H1 (cell line): ENCODE measurements around the gene XCL1. TPM values are rescaled to one million over a fixed set of nuclear protein-coding genes. Genes with fewer than 3 reads are reported as not detected.
"Not testable (repeated sequence)": the region's sequence is repeated elsewhere in the genome, so short reads cannot be mapped to it uniquely, and the experiment has no call there.

Experiments used
- CTCF ChIA-PET: fragments of 300-600 bp; sonication (Branson Sonifier 250); formaldehyde crosslinking; loops from one replicate; lab custom pipeline; 2021; ENCODE audit not compliant: partially characterized antibody; lab: Charles Lee
- POLR2A ChIA-PET: fragments of 300-600 bp; sonication (Branson Sonifier 250); formaldehyde crosslinking; loops from one replicate; lab custom pipeline; 2021; ENCODE audit warnings: inconsistent platforms; ENCODE audit not compliant: partially characterized antibody; lab: Charles Lee
- DNase-seq, 2 experiments: peaks; one replicate each; pipeline versions ENCODE4 v3.0.0 to v3.0.0-alpha.2; 2010 to 2022; ENCODE audit warnings: low spot score in 2 of 2, low read depth in 1 of 2, mixed read lengths in 1 of 2
- FAIRE-seq: peaks from 2 replicates; lab custom pipeline; 2011; peaks lifted over from hg19 to GRCh38; lab: Jason Lieb, UNC
- H2AFZ ChIP-seq: 2 replicates; pipeline ENCODE4 v1.8.1; 2012; ENCODE audit warnings: low read length, inconsistent platforms
- H2AK5ac ChIP-seq: 2 replicates; pipeline ENCODE4 v1.6.1; 2013; ENCODE audit warnings: low read depth, low read length
- H2BK120ac ChIP-seq: replicated peaks from 2 replicates; pipeline ENCODE3; 2013; ENCODE audit warnings: low read depth, low read length, inconsistent platforms
- H2BK12ac ChIP-seq: 2 replicates; pipeline ENCODE4 v1.6.1; 2013; ENCODE audit warnings: low read depth, low read length
- H2BK15ac ChIP-seq: 2 replicates; pipeline ENCODE4 v1.6.1; 2013; ENCODE audit warnings: low read length
- H2BK20ac ChIP-seq: 2 replicates; pipeline ENCODE4 v1.6.1; 2013; ENCODE audit warnings: low read length
- H2BK5ac ChIP-seq: 2 replicates; pipeline ENCODE4 v1.6.1; 2013; ENCODE audit warnings: low read depth, low read length
- H3K14ac ChIP-seq: 2 replicates; pipeline ENCODE4 v1.6.1; 2013; ENCODE audit warnings: inconsistent platforms; ENCODE audit not compliant: insufficient read length
- H3K18ac ChIP-seq: 2 replicates; pipeline ENCODE4 v1.6.1; 2013; ENCODE audit warnings: low read length; ENCODE audit errors: extremely low read depth
- H3K23ac ChIP-seq: 2 replicates; pipeline ENCODE4 v1.6.1; 2013; ENCODE audit warnings: inconsistent platforms; ENCODE audit not compliant: insufficient read length
- H3K23me2 ChIP-seq: 2 replicates; pipeline ENCODE4 v1.6.1; 2013; ENCODE audit warnings: low read depth, low read length
- H3K27ac ChIP-seq: 2 replicates; pipeline ENCODE4 v1.6.1; 2011; ENCODE audit warnings: low read depth, low read length, inconsistent platforms
- H3K27me3 ChIP-seq, 4 experiments: replicated peaks in 1 of 4; 1 replicate in 1 of 4; 2 replicates in 3 of 4; pipeline versions ENCODE4 v1.6.1 to v1.8.1; 2011 to 2013; ENCODE audit warnings: low read length in 3 of 4, mild to moderate bottlenecking in 3 of 4, inconsistent platforms in 2 of 4, mixed read lengths in 2 of 4, moderate library complexity in 1 of 4; ENCODE audit not compliant: control insufficient read depth in 3 of 4, insufficient read depth in 3 of 4; ENCODE audit errors: extremely low read depth in 1 of 4
- H3K36me3 ChIP-seq, 4 experiments: 2 replicates each; pipeline versions ENCODE4 v1.6.1 to v1.8.1; 2011 to 2013; ENCODE audit warnings: mild to moderate bottlenecking in 4 of 4, low read length in 3 of 4, moderate library complexity in 2 of 4, control low read depth in 1 of 4, inconsistent platforms in 1 of 4; ENCODE audit not compliant: insufficient read depth in 4 of 4, control insufficient read depth in 2 of 4
- H3K4ac ChIP-seq: replicated peaks from 2 replicates; pipeline ENCODE3; 2013; ENCODE audit warnings: low read length, low read depth, mixed read lengths, inconsistent platforms; ENCODE audit not compliant: insufficient read length
- H3K4me1 ChIP-seq, 4 experiments: replicated peaks in 1 of 4; 1 replicate in 1 of 4; 2 replicates in 3 of 4; pipeline versions ENCODE4 v1.6.1 to v1.8.1; 2011 to 2013; ENCODE audit warnings: low read length in 3 of 4, inconsistent platforms in 2 of 4, mixed read lengths in 1 of 4; ENCODE audit not compliant: insufficient read depth in 4 of 4, control insufficient read depth in 3 of 4
- H3K4me2 ChIP-seq, 2 experiments: 2 replicates each; pipeline versions ENCODE4 v1.6.1 to v1.8.1; 2011 to 2013; ENCODE audit warnings: low read depth in 2 of 2, low read length in 2 of 2, control low read depth in 1 of 2, inconsistent platforms in 1 of 2, mild to moderate bottlenecking in 1 of 2; ENCODE audit not compliant: insufficient read depth in 1 of 2
- H3K4me3 ChIP-seq, 4 experiments: fragments of 200-600, 300-600 bp in 1 of 4; sonication (generic), shearing (Covaris generic), sonication (Bioruptor Twin) in 1 of 4; 2 replicates each; pipeline versions ENCODE4 v1.5.1 to v1.8.1; 2011 to 2016; ENCODE audit warnings: low read length in 4 of 4, low read depth in 3 of 4, control low read depth in 2 of 4, inconsistent platforms in 2 of 4, mild to moderate bottlenecking in 2 of 4, mixed read lengths in 1 of 4, moderate library complexity in 1 of 4; ENCODE audit not compliant: insufficient read depth in 2 of 4; ENCODE audit errors: extremely low read depth in 1 of 4
- H3K56ac ChIP-seq: replicated peaks from 2 replicates; pipeline ENCODE3; 2013; ENCODE audit warnings: low read depth, mild to moderate bottlenecking, mixed read lengths, low read length, inconsistent platforms; ENCODE audit not compliant: insufficient read length
- H3K79me1 ChIP-seq: 2 replicates; pipeline ENCODE4 v1.6.1; 2013; ENCODE audit warnings: low read depth, low read length, control low read depth
- H3K79me2 ChIP-seq, 2 experiments: 2 replicates each; pipeline versions ENCODE4 v1.6.1 to v1.8.1; 2012 to 2013; ENCODE audit warnings: low read length in 2 of 2, mild to moderate bottlenecking in 2 of 2, inconsistent platforms in 1 of 2; ENCODE audit not compliant: insufficient read depth in 2 of 2, control insufficient read depth in 1 of 2
- H3K9ac ChIP-seq, 4 experiments: replicated peaks in 1 of 4; 1 replicate in 1 of 4; 2 replicates in 3 of 4; pipeline versions ENCODE4 v1.6.1 to v1.8.1; 2011 to 2013; ENCODE audit warnings: low read depth in 3 of 4, low read length in 3 of 4, control low read depth in 2 of 4, mild to moderate bottlenecking in 2 of 4, moderate library complexity in 2 of 4, inconsistent platforms in 1 of 4; ENCODE audit errors: extremely low read depth in 1 of 4
- H3K9me3 ChIP-seq, 2 experiments: 2 replicates each; pipeline versions ENCODE4 v1.6.1 to v1.8.1; 2012 to 2013; ENCODE audit warnings: mild to moderate bottlenecking in 2 of 2, moderate library complexity in 2 of 2, control low read depth in 1 of 2, inconsistent platforms in 1 of 2, low read depth in 1 of 2, low read length in 1 of 2, mixed read lengths in 1 of 2; ENCODE audit not compliant: insufficient read depth in 2 of 2
- H4K20me1 ChIP-seq, 2 experiments: replicated peaks in 1 of 2; 2 replicates each; pipeline versions ENCODE3 to v1.8.1; 2011 to 2013; ENCODE audit warnings: inconsistent platforms in 2 of 2, low read length in 2 of 2, mild to moderate bottlenecking in 1 of 2; ENCODE audit not compliant: insufficient read depth in 2 of 2, control insufficient read depth in 1 of 2
- H4K5ac ChIP-seq: 2 replicates; pipeline ENCODE4 v1.6.1; 2013; ENCODE audit warnings: low read length, low read depth, mixed read lengths, inconsistent platforms; ENCODE audit not compliant: insufficient read length
- H4K8ac ChIP-seq: 2 replicates; pipeline ENCODE4 v1.8.0; 2013; ENCODE audit warnings: mild to moderate bottlenecking, moderate library complexity, low read length, inconsistent platforms; ENCODE audit not compliant: insufficient read depth; ENCODE audit errors: extremely low read depth
- H4K91ac ChIP-seq: replicated peaks from 2 replicates; pipeline ENCODE3; 2013; ENCODE audit warnings: low read length, mixed read lengths, inconsistent platforms; ENCODE audit not compliant: insufficient read length
- CEBPB ChIP-seq: IDR thresholded peaks from 2 replicates; pipeline ENCODE4 v1.6.1; 2012; ENCODE audit warnings: low read depth, low read length
- RAD21 ChIP-seq, 2 experiments: IDR thresholded peaks in 1 of 2; conservative IDR thresholded peaks in 1 of 2; 2 replicates each; pipeline ENCODE4 v1.6.1; 2011; ENCODE audit warnings: low read depth in 2 of 2, low read length in 2 of 2, improper control_type of control experiment in 1 of 2, inconsistent platforms in 1 of 2, mild to moderate bottlenecking in 1 of 2, moderate library complexity in 1 of 2
- WGBS, 2 experiments: shearing (Covaris generic) in 1 of 2; methylation state at CpG; one replicate each; pipeline versions ENCODE4 v1.1.6 to v1.1.7; 2013 to 2015; ENCODE audit warnings: low lambda C conversion rate in 2 of 2, mixed read lengths in 2 of 2, inconsistent platforms in 1 of 2, low coverage in 1 of 2, missing lambda C conversion rate in 1 of 2; ENCODE audit not compliant: insufficient replicate concordance in 2 of 2, insufficient coverage in 1 of 2, insufficient read length in 1 of 2; ENCODE audit errors: extremely low coverage in 1 of 2, missing lambda C conversion rate in 1 of 2; 5-methylcytosine and 5-hydroxymethylcytosine counted together
- polyA plus RNA-seq, 7 experiments: library from polyadenylated mRNA; depleted of rRNA in 3 of 7; stranded (reverse) in 5 of 7; unstranded in 2 of 7; fragments of >200 nt in 5 of 7; fragments of 200-250 nt in 2 of 7; gene quantifications; 1 replicate in 5 of 7; 2 replicates in 1 of 7; 4 replicates in 1 of 7; pipeline versions ENCODE4 v1.2.1 to v1.2.3, GENCODE V29; 2011 to 2013; ENCODE audit warnings: missing spikeins in 2 of 7, mixed read lengths in 2 of 7
- total RNA-seq: library from RNA; stranded (reverse); fragmentation: NEBNext Ultra II Directional; extraction: Animal tissue kit (Norgen Biotek cat#: 25700); gene quantifications from 2 replicates; pipeline ENCODE4 v1.2.1, GENCODE V29; 2021
- TF ChIP-seq, protein P1 (sequence below), 3 experiments: IDR thresholded peaks; 1 replicate in 2 of 3; 2 replicates in 1 of 3; pipeline versions ENCODE4 v1.5.1 to v1.6.1; 2011; ENCODE audit warnings: low read length in 3 of 3, mild to moderate bottlenecking in 3 of 3, inconsistent platforms in 2 of 3, low read depth in 1 of 3, moderate library complexity in 1 of 3; ENCODE audit not compliant: insufficient read depth in 1 of 3; ENCODE audit errors: control extremely low read depth in 1 of 3

XCL1 gene
- total and polyA plus RNA-seq, 2 of the 8 experiments (the other 6 are each of a cell fraction or from before 2014, with no cell fraction given): 0.39 to 0.63 TPM

DNA sequence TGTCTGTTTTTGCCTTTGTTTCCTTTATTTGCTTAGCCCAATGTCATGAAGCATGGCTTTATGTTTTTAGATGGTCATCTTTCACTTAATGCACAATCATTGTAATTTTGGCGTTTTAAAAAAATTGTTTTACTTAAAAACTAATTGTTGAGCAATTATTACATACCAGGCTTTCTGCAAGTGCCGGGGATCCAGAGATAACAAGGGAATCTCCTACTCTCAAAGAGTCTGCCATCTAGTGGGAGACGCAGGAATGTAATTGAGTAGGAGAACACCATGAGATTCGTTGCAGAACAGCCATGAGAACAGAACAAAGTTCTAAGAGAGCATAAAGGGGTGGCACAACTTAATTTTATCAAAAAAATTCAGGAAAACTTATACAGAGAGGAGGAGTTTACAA lies 2.2 kb upstream of the XCL1 start:
- H3K4me1 ChIP-seq, H3K36me3 ChIP-seq, H3K27ac ChIP-seq, H2BK15ac ChIP-seq, H3K18ac ChIP-seq, H3K56ac ChIP-seq, H2BK5ac ChIP-seq, H4K8ac ChIP-seq, H2AK5ac ChIP-seq, H3K4me2 ChIP-seq, H3K27me3 ChIP-seq, H4K20me1 ChIP-seq, H3K79me2 ChIP-seq, H3K9ac ChIP-seq, POLR2A ChIA-PET, H4K5ac ChIP-seq, H3K14ac ChIP-seq, H3K9me3 ChIP-seq, H2BK20ac ChIP-seq, H2BK12ac ChIP-seq, H3K4ac ChIP-seq, H3K79me1 ChIP-seq, H3K23me2 ChIP-seq, H3K23ac ChIP-seq, DNase-seq, H3K4me3 ChIP-seq, H4K91ac ChIP-seq, H2AFZ ChIP-seq, H2BK120ac ChIP-seq: not testable (repeated sequence)
- peak; percentile 24 to 30; a peak in 3 of 4 replicates for TF ChIP-seq RAD21 (IDR thresholded peaks at IDR 0.05 in 1 of 2, conservative IDR thresholded peaks at IDR 0.05 in 1 of 2; ENCODE audit: low read depth in 2 of 2, low read length in 2 of 2)
- peak; percentile 7; the same call in 1 of the 2 replicates for TF ChIP-seq CEBPB
- TF ChIP-seq, protein P1, sequence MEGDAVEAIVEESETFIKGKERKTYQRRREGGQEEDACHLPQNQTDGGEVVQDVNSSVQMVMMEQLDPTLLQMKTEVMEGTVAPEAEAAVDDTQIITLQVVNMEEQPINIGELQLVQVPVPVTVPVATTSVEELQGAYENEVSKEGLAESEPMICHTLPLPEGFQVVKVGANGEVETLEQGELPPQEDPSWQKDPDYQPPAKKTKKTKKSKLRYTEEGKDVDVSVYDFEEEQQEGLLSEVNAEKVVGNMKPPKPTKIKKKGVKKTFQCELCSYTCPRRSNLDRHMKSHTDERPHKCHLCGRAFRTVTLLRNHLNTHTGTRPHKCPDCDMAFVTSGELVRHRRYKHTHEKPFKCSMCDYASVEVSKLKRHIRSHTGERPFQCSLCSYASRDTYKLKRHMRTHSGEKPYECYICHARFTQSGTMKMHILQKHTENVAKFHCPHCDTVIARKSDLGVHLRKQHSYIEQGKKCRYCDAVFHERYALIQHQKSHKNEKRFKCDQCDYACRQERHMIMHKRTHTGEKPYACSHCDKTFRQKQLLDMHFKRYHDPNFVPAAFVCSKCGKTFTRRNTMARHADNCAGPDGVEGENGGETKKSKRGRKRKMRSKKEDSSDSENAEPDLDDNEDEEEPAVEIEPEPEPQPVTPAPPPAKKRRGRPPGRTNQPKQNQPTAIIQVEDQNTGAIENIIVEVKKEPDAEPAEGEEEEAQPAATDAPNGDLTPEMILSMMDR (IDR thresholded peaks at IDR 0.05; ENCODE audit: control extremely low read depth in 1 of 3, insufficient read depth in 1 of 3, low read depth in 1 of 3, low read length in 3 of 3): peak in 2 of 3 experiments; percentile 17 to 21; a peak in 2 of 4 replicates
- CTCF ChIA-PET: interaction anchor here (1.2 kb wide), 1 partner anchor 9 kb away, joined by 3 read pairs; no protein-coding TSS in a partner anchor
- peak; percentile 95 for FAIRE-seq
- WGBS, 2 experiments: 24% methylated on average over 4 of the region's 4 CpGs; no CpG with 5 or more reads in 1 of the 2 experiments
